HUES6 (cell line): ENCODE measurements around the gene ZYG11A.

Source experiments
- H3K27ac ChIP-seq: 2 replicates; pipeline ENCODE4 v1.7.0; 2013; ENCODE audit warnings: low read depth, mild to moderate bottlenecking, low read length, inconsistent platforms
- H3K27me3 ChIP-seq: 2 replicates; pipeline ENCODE4 v1.6.1; 2013; ENCODE audit warnings: low read length; ENCODE audit not compliant: control insufficient read depth, insufficient read depth
- H3K36me3 ChIP-seq: 2 replicates; pipeline ENCODE4 v1.6.1; 2013; ENCODE audit warnings: low read length; ENCODE audit not compliant: control insufficient read depth, insufficient read depth
- H3K4me1 ChIP-seq: 2 replicates; pipeline ENCODE4 v1.6.1; 2013; ENCODE audit warnings: low read length; ENCODE audit not compliant: control insufficient read depth, insufficient read depth
- H3K4me3 ChIP-seq: 2 replicates; pipeline ENCODE4 v1.5.1; 2013; ENCODE audit warnings: low read depth, low read length
- H3K9ac ChIP-seq: one replicate; pipeline ENCODE4 v1.6.1; 2013; ENCODE audit warnings: mild to moderate bottlenecking, low read length
- H3K9me3 ChIP-seq: 2 replicates; pipeline ENCODE4 v1.6.1; 2013; ENCODE audit warnings: low read depth, low read length; ENCODE audit not compliant: control insufficient read depth, insufficient read depth

The ZYG11A gene

DNA sequence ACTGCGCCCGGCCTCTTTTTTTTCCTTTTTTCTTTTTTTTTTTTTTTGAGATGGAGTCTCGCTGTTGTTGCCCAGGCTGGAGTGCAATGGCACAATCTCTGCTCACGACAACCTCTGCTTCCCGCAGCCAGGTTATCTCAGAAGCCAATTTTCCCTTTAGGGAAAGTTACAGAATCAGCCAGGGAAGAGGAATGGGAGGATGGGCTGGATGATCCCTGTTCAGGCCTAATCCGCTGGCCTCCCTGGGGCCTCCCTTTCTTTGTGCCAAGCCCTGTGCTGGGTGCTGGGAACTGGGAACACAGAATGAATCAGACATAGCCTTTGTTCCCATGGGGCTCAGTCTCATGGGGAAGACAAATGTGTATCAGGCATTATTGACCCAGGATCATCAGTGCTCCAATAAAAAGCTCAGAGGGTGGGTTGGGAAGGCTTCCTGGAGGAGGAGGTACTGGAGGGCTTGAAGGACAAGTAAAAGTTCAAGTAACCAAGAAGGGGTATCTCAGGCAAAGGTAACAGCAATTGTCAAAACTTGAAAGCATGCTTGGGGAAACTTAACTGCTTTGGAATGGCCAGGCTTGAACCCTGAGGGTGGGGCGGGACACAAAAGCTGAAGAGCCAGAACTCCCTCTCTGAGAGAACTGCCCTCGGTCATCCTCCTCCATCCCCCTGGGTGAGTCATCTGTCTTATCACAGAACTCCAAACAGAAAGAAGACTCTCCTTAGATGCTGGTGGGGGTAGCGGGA, 64.7 kb downstream of the ZYG11A start:
- no peaks in the 10 kb centered on the region for H3K9me3 ChIP-seq
- H3K36me3 ChIP-seq = no peaks in the 10 kb centered on the region
- no peak overlapping the region for H3K9ac ChIP-seq
- no peaks in the 10 kb centered on the region for H3K27me3 ChIP-seq
- H3K27ac ChIP-seq = no peak overlapping the region
- H3K4me1 ChIP-seq = peaks cover 25% of the 10 kb centered on the region
- H3K4me3 ChIP-seq = no peak overlapping the region

DNA sequence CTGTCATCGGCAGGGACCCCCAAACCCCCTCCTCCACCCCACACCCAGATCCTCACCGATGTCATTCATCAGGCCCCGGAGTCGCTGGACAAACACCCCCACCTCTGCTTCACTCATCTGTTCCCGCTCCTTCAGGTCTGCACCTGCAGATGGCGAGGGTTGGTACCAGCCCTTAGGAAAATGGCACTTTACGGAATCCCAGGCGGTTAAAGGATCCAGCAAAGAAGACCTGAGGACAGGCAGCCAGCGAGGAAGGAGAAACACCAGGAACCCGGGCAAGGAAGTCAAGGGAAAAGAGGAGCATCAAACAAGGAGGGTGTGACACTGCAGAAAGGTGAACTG, 65.2 kb downstream of the ZYG11A start:
- Histone ChIP-seq H3K27me3 (no peaks in the 10 kb centered on the region), H3K9ac (no peak overlapping the region), H3K27ac (no peak overlapping the region), H3K4me1 (peaks cover 25% of the 10 kb centered on the region), H3K9me3 (no peaks in the 10 kb centered on the region), H3K36me3 (no peaks in the 10 kb centered on the region), H3K4me3 (no peak overlapping the region)

DNA sequence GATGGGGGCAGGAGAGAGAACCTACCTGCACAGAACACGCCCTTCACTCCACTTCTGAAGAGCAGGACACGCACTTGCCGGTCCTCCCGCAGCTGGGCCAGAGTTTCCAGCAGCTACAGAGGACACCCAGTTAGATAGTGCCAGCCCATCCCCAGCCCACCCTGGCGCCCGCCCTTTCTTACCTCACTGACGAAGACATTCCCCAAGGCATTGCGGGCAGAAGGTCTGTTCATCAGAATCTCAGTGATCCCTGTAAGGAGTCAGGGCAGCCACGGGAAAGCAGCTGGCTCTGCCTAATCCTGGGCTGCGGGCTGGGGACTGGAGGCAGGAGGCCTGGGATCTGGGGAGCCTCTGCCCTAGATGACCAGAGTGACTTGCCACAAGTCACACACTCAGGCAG, 69.0 kb downstream of the ZYG11A start:
- Histone ChIP-seq H3K36me3 (no peaks in the 10 kb centered on the region), H3K27ac (no peak overlapping the region), H3K27me3 (no peaks in the 10 kb centered on the region), H3K4me3 (no peak overlapping the region), H3K9me3 (no peaks in the 10 kb centered on the region), H3K4me1 (peaks cover 11% of the 10 kb centered on the region), H3K9ac (no peak overlapping the region)

DNA sequence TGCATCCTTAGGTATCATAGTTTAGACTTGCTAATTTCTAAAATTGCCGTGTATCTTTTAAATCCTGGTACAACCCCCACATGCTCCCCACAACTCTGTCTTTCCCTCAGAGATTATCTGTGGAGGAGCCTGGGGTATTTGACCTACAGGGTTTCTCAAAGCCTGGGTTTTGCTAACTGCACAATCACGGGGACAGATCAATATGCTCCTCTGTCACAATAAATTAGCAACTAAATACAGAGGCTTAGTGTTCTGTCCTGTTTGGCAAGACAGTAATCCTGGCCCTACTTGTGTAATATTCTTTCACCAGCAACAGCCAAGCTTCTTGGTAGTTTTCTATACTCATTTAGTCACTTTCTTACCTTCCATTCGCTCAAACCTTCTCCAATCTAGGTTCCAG, 70.5 kb downstream of the ZYG11A start:
- Histone ChIP-seq H3K9me3 (no peaks in the 10 kb centered on the region), H3K27ac (no peak overlapping the region), H3K4me3 (no peak overlapping the region), H3K27me3 (no peaks in the 10 kb centered on the region), H3K9ac (no peak overlapping the region), H3K36me3 (no peaks in the 10 kb centered on the region), H3K4me1 (peaks cover 11% of the 10 kb centered on the region)

DNA sequence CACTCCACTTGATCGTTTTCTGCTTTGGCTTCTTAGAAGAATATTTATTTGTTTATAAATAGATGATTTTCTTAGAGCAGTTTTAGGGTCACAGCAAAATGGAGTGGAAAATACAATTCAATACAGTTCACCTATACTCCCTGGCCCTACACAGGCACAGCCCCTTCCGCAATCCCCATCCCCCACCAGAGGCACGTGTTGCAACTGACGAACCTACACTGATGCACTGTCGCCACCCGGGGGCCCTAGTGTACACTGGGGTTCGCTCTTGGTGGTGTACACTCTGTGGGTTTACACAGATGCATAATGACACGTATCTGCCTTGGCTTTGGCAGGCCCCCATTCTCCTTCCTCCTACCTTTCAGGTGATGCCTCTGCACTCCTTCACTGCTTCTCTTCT, 71.0 kb downstream of the ZYG11A start:
- no peaks in the 10 kb centered on the region for H3K27me3 ChIP-seq
- H3K4me3 ChIP-seq = no peak overlapping the region
- H3K9ac ChIP-seq = no peak overlapping the region
- H3K4me1 ChIP-seq = peaks cover 11% of the 10 kb centered on the region
- no peak overlapping the region for H3K27ac ChIP-seq
- H3K9me3 ChIP-seq = no peaks in the 10 kb centered on the region
- no peaks in the 10 kb centered on the region for H3K36me3 ChIP-seq

DNA sequence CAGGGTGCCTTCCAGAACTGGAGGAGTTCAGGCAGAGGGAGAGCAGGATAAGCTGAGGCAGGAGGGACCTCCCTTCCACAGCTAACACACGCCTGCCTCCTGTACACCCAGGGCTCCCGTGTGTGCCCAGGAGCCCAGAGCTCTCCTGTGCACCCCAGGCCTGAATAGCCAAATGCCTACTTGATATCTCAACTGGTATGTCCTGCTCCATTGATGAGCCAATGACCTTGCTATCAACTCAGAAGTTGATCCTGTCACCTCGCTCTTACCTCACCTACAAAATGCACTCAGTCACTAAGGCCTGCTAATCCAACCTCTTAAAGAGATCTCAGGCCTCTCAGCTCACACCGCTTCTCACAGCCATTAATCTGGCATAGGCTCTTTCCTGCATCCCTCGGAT, 71.9 kb downstream of the ZYG11A start:
- no peaks in the 10 kb centered on the region for H3K36me3 ChIP-seq
- H3K9me3 ChIP-seq = 0 out of 2 replicates have a peak, but pooled peaks cover 5% of the 10 kb centered on the region
- H3K27me3 ChIP-seq = 0 out of 2 replicates have a peak, but pooled peaks cover 2% of the 10 kb centered on the region
- no peak overlapping the region for H3K4me3 ChIP-seq
- H3K4me1 ChIP-seq = peaks cover 11% of the 10 kb centered on the region
- no peak overlapping the region for H3K9ac ChIP-seq
- no peak overlapping the region for H3K27ac ChIP-seq

DNA sequence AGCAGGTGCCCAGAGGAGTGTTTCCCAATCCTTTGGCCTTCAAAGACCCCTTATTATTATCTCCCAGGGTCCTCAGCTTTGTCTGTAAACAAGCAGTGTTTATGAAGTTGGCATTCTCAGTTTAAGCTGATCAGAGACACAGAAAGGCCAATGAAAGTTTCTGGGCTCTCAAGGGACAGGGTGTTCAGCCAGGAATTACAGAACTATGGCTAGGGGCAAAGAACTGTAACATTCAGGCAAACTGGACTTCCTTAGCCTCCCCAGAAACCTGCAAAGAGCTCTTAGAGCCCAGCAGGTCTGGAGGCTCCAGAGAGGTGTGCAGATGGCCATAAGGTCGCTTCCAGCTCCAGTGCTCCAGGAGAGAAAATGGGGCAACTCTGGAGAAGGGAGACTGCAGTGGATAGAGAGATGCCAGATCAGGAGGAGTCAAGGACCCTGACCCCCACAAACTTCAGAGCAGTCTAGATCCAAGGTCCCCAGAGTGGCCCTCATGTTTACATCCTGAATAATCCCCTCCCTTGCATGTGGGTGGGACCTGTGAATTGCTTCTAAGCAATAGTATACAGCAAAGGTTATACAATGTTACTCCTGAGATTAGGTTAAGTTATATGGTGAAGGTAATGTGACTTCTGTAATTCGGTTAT, 72.8 kb downstream of the ZYG11A start:
- 0 out of 2 replicates have a peak, but pooled peaks cover 5% of the 10 kb centered on the region for H3K9me3 ChIP-seq
- no peak overlapping the region for H3K9ac ChIP-seq
- peaks cover 11% of the 10 kb centered on the region for H3K4me1 ChIP-seq
- peaks cover 6% of the 10 kb centered on the region for H3K27me3 ChIP-seq
- H3K36me3 ChIP-seq = no peaks in the 10 kb centered on the region
- no peak overlapping the region for H3K27ac ChIP-seq
- H3K4me3 ChIP-seq = no peak overlapping the region

DNA sequence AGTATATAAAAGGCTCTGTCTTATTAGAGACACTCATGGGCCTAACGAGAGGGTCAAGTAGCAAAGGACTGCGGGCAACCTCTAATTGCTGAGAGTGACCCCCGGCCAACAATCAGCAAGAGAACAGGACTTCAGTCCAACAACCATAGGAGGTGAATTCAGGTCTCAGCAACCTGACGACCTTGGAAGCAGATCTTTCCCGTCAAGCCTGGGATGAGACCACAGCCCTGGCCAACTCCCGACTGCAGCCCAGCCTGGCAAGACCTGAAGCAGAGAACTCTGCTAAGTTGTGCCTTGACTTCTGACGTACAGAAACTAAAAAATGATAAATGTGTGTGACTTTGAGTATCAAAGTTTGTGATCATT, 73.3 kb downstream of the ZYG11A start:
- H3K36me3 ChIP-seq = no peaks in the 10 kb centered on the region

DNA sequence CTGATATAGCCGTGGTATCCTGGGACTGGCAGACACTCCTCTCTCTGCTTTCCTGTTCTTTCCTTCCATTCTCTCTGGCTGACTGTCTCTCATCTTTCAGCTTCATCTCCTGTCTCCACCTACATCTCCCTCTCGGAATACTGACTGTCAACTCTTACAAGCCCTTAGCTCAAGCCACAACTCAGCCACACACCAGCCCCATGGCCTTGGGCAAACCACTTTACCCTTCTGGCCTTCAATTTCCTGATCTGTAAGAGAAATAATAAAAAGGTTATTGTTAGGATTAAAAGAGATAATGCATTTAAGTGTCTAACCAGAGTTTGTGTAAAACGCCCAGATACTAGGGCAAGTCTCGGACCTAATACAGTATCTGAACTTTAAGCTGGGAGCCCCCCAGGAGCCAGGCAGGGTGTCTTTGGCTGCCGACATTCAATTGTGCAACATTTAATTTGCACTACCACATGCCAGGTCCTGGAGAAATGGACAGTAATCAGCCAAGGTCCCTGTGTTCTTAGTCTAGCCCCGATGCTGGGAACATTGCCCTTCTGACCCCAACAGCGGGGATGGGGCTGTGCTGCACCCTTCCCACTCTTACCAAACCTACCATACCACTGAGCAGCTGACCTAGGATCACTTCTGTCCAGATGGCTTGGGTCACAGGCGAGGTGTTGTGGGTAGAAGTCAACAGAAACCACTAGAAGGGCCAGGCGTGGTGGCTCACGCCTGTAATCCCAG, 73.8 kb downstream of the ZYG11A start:
- no peaks in the 10 kb centered on the region for H3K36me3 ChIP-seq
- peaks cover 16% of the 10 kb centered on the region for H3K27me3 ChIP-seq
- no peak overlapping the region for H3K4me3 ChIP-seq
- no peak overlapping the region for H3K9ac ChIP-seq
- H3K27ac ChIP-seq = no peak overlapping the region
- H3K9me3 ChIP-seq = 0 out of 2 replicates have a peak, but pooled peaks cover 5% of the 10 kb centered on the region
- H3K4me1 ChIP-seq = peaks cover 8% of the 10 kb centered on the region; the same call in 1 of the 2 replicates

More for the DNA sequence above, 73.3 kb downstream of the ZYG11A start:
- H3K4me3 ChIP-seq = no peak overlapping the region
- peaks cover 11% of the 10 kb centered on the region for H3K27me3 ChIP-seq
- peaks cover 11% of the 10 kb centered on the region for H3K4me1 ChIP-seq
- no peak overlapping the region for H3K9ac ChIP-seq
- H3K27ac ChIP-seq = no peak overlapping the region
- H3K9me3 ChIP-seq = 0 out of 2 replicates have a peak, but pooled peaks cover 5% of the 10 kb centered on the region

DNA sequence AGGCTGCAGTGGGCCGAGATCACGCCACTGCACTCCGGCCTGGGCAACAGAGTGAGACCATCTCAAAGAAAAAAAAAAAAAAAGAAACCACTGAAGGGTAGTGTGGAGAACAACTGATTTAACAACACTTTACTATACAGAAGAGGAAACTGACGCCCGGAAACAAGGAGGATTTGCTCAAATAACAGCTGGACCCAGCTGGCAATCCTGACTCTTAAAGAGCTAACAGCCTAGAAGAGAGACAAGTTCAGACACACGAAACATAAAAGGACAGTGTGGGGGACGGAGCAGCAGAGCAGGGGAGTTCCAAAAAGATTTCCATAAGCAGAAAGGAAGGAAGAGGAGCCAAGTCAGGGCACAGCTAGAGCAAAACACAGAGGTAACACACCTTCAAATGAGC, 74.6 kb downstream of the ZYG11A start:
- Histone ChIP-seq H3K27ac (no peak overlapping the region), H3K36me3 (no peaks in the 10 kb centered on the region), H3K9me3 (0 out of 2 replicates have a peak, but pooled peaks cover 5% of the 10 kb centered on the region), H3K4me3 (no peak overlapping the region), H3K9ac (no peak overlapping the region), H3K4me1 (peaks cover 7% of the 10 kb centered on the region; the same call in 1 of the 2 replicates), H3K27me3 (peaks cover 22% of the 10 kb centered on the region)

DNA sequence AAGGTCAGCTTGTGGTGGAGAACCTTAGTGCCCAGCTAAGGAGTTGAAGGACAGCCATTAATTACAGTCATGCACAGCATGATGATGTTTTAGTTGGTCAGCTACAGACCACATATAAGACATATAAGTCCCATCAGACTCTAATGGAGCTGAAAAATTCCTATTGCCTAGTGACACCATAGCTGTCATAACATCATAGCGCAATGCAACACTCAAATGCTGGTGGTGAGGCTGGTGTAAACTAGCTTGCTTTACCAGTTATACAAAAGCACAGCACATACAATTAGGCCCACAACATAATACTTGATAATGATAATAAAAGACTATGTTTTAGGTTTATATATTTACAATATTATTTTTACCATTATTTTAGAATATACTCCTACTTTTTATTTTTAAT, 75.0 kb downstream of the ZYG11A start:
- H3K4me3 ChIP-seq = no peak overlapping the region
- 0 out of 2 replicates have a peak, but pooled peaks cover 5% of the 10 kb centered on the region for H3K9me3 ChIP-seq
- H3K9ac ChIP-seq = no peak overlapping the region
- H3K27me3 ChIP-seq = peaks cover 26% of the 10 kb centered on the region
- peaks cover 7% of the 10 kb centered on the region; the same call in 1 of the 2 replicates for H3K4me1 ChIP-seq
- H3K36me3 ChIP-seq = no peaks in the 10 kb centered on the region
- no peak overlapping the region for H3K27ac ChIP-seq
